GM12875 (cell line): ENCODE results near the gene ITPRID1.

Experiments used
- H3K4me3 ChIP-seq: one replicate; pipeline ENCODE4 v1.5.1; 2011; ENCODE audit warnings: low read depth, low read length, control low read depth
- CTCF ChIP-seq: IDR thresholded peaks from 2 replicates; pipeline ENCODE4 v1.5.1; 2011; ENCODE audit warnings: low read depth, mild to moderate bottlenecking, control low read depth, inconsistent platforms, low read length, moderate library complexity, borderline replicate concordance; ENCODE audit not compliant: insufficient read depth

Gene ITPRID1

GRCh38 chr7:31603046-31603445 is 89.2 kb downstream of the ITPRID1 start:
- TF ChIP-seq CTCF = no peak

DNA sequence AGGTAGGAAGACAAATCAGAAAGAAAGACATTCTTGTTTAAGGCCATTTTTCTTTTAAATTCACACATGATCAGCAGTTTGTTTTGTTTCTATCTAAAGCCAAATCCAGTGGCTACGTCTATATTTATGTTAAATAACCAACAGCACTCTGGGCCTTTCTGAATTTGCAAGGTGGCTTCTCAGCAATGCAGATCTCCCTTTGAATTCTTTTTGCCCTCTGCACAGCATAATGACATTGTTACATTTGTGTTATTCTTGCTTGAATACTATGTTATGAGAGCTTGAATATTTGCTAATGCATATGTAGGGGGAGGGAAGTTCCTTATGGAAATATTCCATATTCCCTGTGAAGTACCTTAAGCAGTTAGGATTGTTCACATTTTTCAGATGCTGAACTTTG is 99.7 kb downstream of the ITPRID1 start:
- no peak for TF ChIP-seq CTCF
- no peak overlapping the region for H3K4me3 ChIP-seq

More at GRCh38 chr7:31603046-31603445, 89.2 kb downstream of the ITPRID1 start:
- no peak overlapping the region for H3K4me3 ChIP-seq

- no peak for TF ChIP-seq CTCF
- H3K4me3 ChIP-seq = no peak overlapping the region
Observed at GRCh38 chr7:31633467-31633866, 119.6 kb downstream of the ITPRID1 start.

GRCh38 chr7:31633894-31634494 is 120.1 kb downstream of the ITPRID1 start:
- peak; percentile 39; the same call in 1 of the 2 replicates for TF ChIP-seq CTCF
- H3K4me3 ChIP-seq = no peak overlapping the region

DNA sequence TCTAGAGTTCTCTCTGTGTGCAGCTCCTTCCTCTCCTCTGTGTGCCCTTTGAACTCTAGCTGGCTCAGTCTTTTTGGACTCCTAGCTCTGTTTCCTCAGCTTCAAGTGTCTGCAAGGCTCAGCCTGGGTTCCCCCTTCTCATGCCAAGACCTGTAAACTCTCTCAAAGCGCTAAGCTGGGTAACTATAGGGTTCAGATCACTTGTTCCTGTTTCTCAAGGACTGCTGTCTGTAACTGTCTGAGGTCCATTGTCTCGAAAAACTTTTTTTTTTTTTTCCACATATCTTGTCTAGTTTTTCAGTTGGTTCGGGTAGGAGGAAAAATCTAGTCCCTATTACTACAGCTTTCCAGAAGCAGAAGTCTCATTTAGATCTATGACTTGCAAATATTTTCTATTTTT is 126.5 kb downstream of the ITPRID1 start:
- no peak for TF ChIP-seq CTCF
- H3K4me3 ChIP-seq = no peak overlapping the region

GRCh38 chr7:31642681-31643115 is 128.8 kb downstream of the ITPRID1 start:
- TF ChIP-seq CTCF = no peak
- H3K4me3 ChIP-seq = no peak overlapping the region

DNA sequence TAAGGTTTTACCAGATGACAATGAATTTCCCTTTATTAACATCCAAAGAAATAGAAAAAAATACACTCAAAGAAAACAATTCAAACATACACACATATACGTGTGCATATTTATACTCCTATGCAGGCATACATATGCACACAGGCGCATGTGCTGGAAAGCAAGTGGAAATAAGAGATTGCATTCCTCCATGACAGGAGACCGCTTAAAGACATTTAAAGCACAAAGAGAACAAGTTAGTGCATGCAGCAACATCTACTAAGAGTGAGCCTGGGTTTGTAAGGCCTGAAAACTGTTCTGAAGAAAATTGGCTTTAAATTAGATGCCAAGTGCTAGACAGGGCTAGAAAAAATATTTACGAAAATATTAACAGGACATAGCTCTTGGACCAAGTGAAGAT is 133.1 kb downstream of the ITPRID1 start:
- no peak overlapping the region for H3K4me3 ChIP-seq
- no peak for TF ChIP-seq CTCF
